ENCODE measurements around the gene ARHGAP24. TPM values are rescaled to one million over a fixed set of nuclear protein-coding genes. Genes with fewer than 3 reads are reported as not detected.

The ARHGAP24 gene
- total and polyA plus RNA-seq, 10 of the 15 experiments (the other 5 are each of a cell fraction or from before 2014, with no cell fraction given): 0.10 to 4.2 (median 0.52) TPM

- 0 out of 2 replicates have a peak, but pooled peaks have one; percentile 19 for TF ChIP-seq NFIC (IDR thresholded peaks at IDR 0.05; ENCODE audit: low read depth, low read length)
- TF ChIP-seq, protein P1, sequence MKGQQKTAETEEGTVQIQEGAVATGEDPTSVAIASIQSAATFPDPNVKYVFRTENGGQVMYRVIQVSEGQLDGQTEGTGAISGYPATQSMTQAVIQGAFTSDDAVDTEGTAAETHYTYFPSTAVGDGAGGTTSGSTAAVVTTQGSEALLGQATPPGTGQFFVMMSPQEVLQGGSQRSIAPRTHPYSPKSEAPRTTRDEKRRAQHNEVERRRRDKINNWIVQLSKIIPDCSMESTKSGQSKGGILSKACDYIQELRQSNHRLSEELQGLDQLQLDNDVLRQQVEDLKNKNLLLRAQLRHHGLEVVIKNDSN (IDR thresholded peaks at IDR 0.05; ENCODE audit: borderline replicate concordance, extremely low read length, insufficient read depth, low read depth, low read length): no peak
- ChIA-PET POLR2A (interaction anchor here (1.1 kb wide), 1 partner anchor 11 kb away, joined by 3 read pairs; no protein-coding TSS in a partner anchor), SMC1A (ENCODE audit: uncharacterized antibody, unreplicated experiment) (interaction anchor here (0.6 to 1.2 kb wide), 4 partner anchors 8 to 91 kb away, joined by 3 to 8 read pairs (median 4); no protein-coding TSS in a partner anchor), RAD21 (ENCODE audit: unreplicated experiment) (no interaction called here), CTCF (interaction anchor here (1.0 to 1.1 kb wide), 2 partner anchors 11 to 178 kb away, joined by 3 to 4 read pairs; no protein-coding TSS in a partner anchor)
- Histone ChIP-seq H3K27ac (ENCODE audit: control insufficient read depth, insufficient read depth) (peak overlapping the region; percentile 40; the same call in 1 of the 2 replicates), H3K4me3 (no peak overlapping the region), H3K4me2 (ENCODE audit: control insufficient read depth, insufficient read depth) (peak overlapping the region; percentile 64), H4K20me1 (ENCODE audit: control insufficient read depth, insufficient read depth) (no peaks in the 10 kb centered on the region), H2AFZ (ENCODE audit: control insufficient read depth, low read depth, low read length) (peak overlapping the region; percentile 5; the same call in 1 of the 2 replicates), H3K36me3 (ENCODE audit: control insufficient read depth in 2 of 2, insufficient read depth in 2 of 2, low read length in 1 of 2) (no peaks in the 10 kb centered on the region), H3K79me2 (ENCODE audit: control insufficient read depth, insufficient read depth, low read length) (no peaks in the 10 kb centered on the region), H3K4me1 (ENCODE audit: control insufficient read depth, insufficient read depth, low read length) (peaks cover 18% of the 10 kb centered on the region), H3K9me3 (replicated peaks; ENCODE audit: control insufficient read depth, insufficient read depth, low read length) (no peaks in the 10 kb centered on the region), H3K27me3 (replicated peaks in 1 of 2; ENCODE audit: control insufficient read depth in 2 of 2, insufficient read depth in 2 of 2, low read length in 1 of 2) (no peaks in the 10 kb centered on the region), H3K9ac (ENCODE audit: control insufficient read depth, insufficient read depth, low read length) (no peak overlapping the region)
- WGBS (ENCODE audit: insufficient coverage, insufficient replicate concordance, low lambda C conversion rate, missing lambda C conversion rate): 14% methylated on average over 2 of the region's 2 CpGs
- no peak for FAIRE-seq
- no TSS peak for BruUV-seq (replicated peaks)
- in situ Hi-C loops (cut with MboI) (no loop called here), intact Hi-C loops (cut with micrococcal nuclease; ENCODE audit: unreplicated experiment) (no loop called here)
- peak; percentile 45 for DNase-seq (ENCODE audit: low read depth, low spot score)
- ATAC-seq: peak; percentile 64
These were observed 94.9 kb downstream of the ARHGAP24 start for GRCh38 chr4:85569730-85570299.

GRCh38 chr4:85570388-85570787 lies 95.4 kb downstream of the ARHGAP24 start:
- H3K9ac ChIP-seq (ENCODE audit: control insufficient read depth, insufficient read depth, low read length): no peak overlapping the region
- ChIA-PET SMC1A (ENCODE audit: uncharacterized antibody, unreplicated experiment) (interaction anchor here (1.1 kb wide), 1 partner anchor 12 kb away, joined by 8 read pairs; no protein-coding TSS in a partner anchor), RAD21 (ENCODE audit: unreplicated experiment) (no interaction called here), CTCF (interaction anchor here (1.1 kb wide), 1 partner anchor 12 kb away, joined by 3 read pairs; no protein-coding TSS in a partner anchor), POLR2A (interaction anchor here (1.1 kb wide), 1 partner anchor 12 kb away, joined by 3 read pairs; no protein-coding TSS in a partner anchor)
- H3K27me3 ChIP-seq (replicated peaks in 1 of 2; ENCODE audit: control insufficient read depth in 2 of 2, insufficient read depth in 2 of 2, low read length in 1 of 2): no peaks in the 10 kb centered on the region
- peak overlapping the region; percentile 65 for H3K4me2 ChIP-seq (ENCODE audit: control insufficient read depth, insufficient read depth)
- 80% methylated on average over 3 of the region's 3 CpGs for WGBS (ENCODE audit: insufficient coverage, insufficient replicate concordance, low lambda C conversion rate, missing lambda C conversion rate)
- H3K4me3 ChIP-seq: no peak overlapping the region
- no peak for TF ChIP-seq RELA (IDR thresholded peaks at IDR 0.05; ENCODE audit: borderline replicate concordance, partially characterized antibody)
- TF ChIP-seq ZNF207 (IDR thresholded peaks at IDR 0.05; ENCODE audit: borderline replicate concordance): no peak
- TF ChIP-seq ZBTB40 (IDR thresholded peaks at IDR 0.05; ENCODE audit: borderline replicate concordance): no peak
- TF ChIP-seq, protein P2, sequence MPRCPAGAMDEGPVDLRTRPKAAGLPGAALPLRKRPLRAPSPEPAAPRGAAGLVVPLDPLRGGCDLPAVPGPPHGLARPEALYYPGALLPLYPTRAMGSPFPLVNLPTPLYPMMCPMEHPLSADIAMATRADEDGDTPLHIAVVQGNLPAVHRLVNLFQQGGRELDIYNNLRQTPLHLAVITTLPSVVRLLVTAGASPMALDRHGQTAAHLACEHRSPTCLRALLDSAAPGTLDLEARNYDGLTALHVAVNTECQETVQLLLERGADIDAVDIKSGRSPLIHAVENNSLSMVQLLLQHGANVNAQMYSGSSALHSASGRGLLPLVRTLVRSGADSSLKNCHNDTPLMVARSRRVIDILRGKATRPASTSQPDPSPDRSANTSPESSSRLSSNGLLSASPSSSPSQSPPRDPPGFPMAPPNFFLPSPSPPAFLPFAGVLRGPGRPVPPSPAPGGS (IDR thresholded peaks at IDR 0.05; ENCODE audit: borderline replicate concordance, insufficient read depth, low read depth, low read length, poor library complexity, severe bottlenecking): no peak
- TF ChIP-seq YBX1 (IDR thresholded peaks at IDR 0.05): no peak
- TF ChIP-seq IKZF2 (IDR thresholded peaks at IDR 0.05): no peak
- no peak for TF ChIP-seq IKZF1 (conservative IDR thresholded peaks at IDR 0.05)
- ATAC-seq: no peak
- in situ Hi-C loops (cut with MboI) (no loop called here), intact Hi-C loops (cut with micrococcal nuclease; ENCODE audit: unreplicated experiment) (no loop called here)
- DNase-seq (ENCODE audit: low read depth, low spot score): no peak
- no peaks in the 10 kb centered on the region for H4K20me1 ChIP-seq (ENCODE audit: control insufficient read depth, insufficient read depth)
- H3K4me1 ChIP-seq (ENCODE audit: control insufficient read depth, insufficient read depth, low read length): peaks cover 18% of the 10 kb centered on the region
- BruUV-seq (replicated peaks): no TSS peak
- H3K9me3 ChIP-seq (replicated peaks; ENCODE audit: control insufficient read depth, insufficient read depth, low read length): no peaks in the 10 kb centered on the region
- peak overlapping the region; percentile 52 for H3K27ac ChIP-seq (ENCODE audit: control insufficient read depth, insufficient read depth)
- H3K79me2 ChIP-seq (ENCODE audit: control insufficient read depth, insufficient read depth, low read length): no peaks in the 10 kb centered on the region
- H2AFZ ChIP-seq (ENCODE audit: control insufficient read depth, low read depth, low read length): no peak overlapping the region
- no peak for FAIRE-seq
- no peaks in the 10 kb centered on the region for H3K36me3 ChIP-seq (ENCODE audit: control insufficient read depth in 2 of 2, insufficient read depth in 2 of 2, low read length in 1 of 2)
